Stromal cell of bone marrow (primary cell): ENCODE data around the gene OXLD1.

Experiments used
- DNase-seq: peaks from one replicate; pipeline ENCODE4 v3.0.0-alpha.2; 2012; ENCODE audit warnings: low read depth

The OXLD1 gene

GRCh38 chr17:81666342-81667191, at the start of gene OXLD1, which contains the start of gene CCDC137:
TSS of gene OXLD1 (minus strand) at chr17:81666605. CDS start at chr17:81666577, 28 bp downstream.
TSS of gene CCDC137 (plus strand) at chr17:81666737. CDS start at chr17:81666767, 30 bp downstream.
- peak; percentile 92 for DNase-seq

- no peak for DNase-seq
Observed at GRCh38 chr17:81715107-81715871, 48.9 kb upstream of the OXLD1 start.

- no peak for DNase-seq
Observed at GRCh38 chr17:81714412-81715106, 48.2 kb upstream of the OXLD1 start.

- no peak for DNase-seq
Observed at GRCh38 chr17:81713556-81714411, 47.4 kb upstream of the OXLD1 start.

GRCh38 chr17:81713004-81713555, 46.7 kb upstream of the OXLD1 start:
- no peak for DNase-seq

GRCh38 chr17:81712468-81713003, 46.1 kb upstream of the OXLD1 start:
- no peak for DNase-seq

GRCh38 chr17:81711814-81712467, 45.5 kb upstream of the OXLD1 start, which contains the start of gene SLC25A10:
TSS of gene SLC25A10 (plus strand) at chr17:81712284. CDS start at chr17:81712427, 143 bp downstream.
- no peak for DNase-seq

GRCh38 chr17:81710514-81711308, 44.3 kb upstream of the OXLD1 start:
- DNase-seq = no peak

- DNase-seq = no peak
Observed at GRCh38 chr17:81708739-81709185, 42.4 kb upstream of the OXLD1 start.

GRCh38 chr17:81707725-81708646, 41.6 kb upstream of the OXLD1 start:
- no peak for DNase-seq

- no peak for DNase-seq
Observed at GRCh38 chr17:81706757-81707624, 40.6 kb upstream of the OXLD1 start.

GRCh38 chr17:81706232-81706611, 39.8 kb upstream of the OXLD1 start:
- DNase-seq = no peak

- no peak for DNase-seq
Observed at GRCh38 chr17:81705518-81706231, 39.3 kb upstream of the OXLD1 start.

GRCh38 chr17:81703747-81704654, 37.6 kb upstream of the OXLD1 start:
- DNase-seq = no peak
